ENCODE results near the gene CD200.

DNA sequence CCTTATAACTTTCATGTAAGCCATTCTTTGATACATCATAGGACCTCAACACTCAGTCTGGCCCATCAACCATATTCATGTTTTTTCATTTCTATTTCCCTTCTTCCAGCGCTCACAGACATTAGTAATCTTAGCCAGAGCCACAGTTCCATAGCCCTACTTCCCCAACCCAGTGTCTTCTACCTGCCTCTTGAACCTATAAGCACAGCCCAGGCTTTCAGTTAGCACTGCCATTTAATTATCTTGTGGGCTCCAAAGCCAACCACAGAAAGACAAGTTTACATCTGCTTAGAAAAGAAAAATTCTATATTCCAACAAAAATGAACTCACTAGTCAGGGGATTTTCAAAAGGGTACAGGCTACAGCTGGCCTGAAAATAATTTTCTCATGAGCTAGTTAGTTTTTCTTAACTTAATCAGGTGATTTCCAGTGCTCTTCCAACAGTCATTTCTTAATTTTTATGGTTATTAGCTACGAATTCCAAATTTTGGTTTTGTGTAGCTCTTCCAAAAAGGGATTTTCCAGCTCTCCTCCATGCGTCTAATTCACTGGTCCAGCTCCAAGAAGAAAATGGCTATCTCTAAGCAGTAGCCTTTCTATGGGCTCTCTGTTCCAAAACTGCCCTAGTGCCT, 13.7 kb downstream of the CD200 start:
- TF ChIP-seq, protein P1, sequence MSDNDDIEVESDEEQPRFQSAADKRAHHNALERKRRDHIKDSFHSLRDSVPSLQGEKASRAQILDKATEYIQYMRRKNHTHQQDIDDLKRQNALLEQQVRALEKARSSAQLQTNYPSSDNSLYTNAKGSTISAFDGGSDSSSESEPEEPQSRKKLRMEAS (IDR thresholded peaks at IDR 0.05): no peak
- TF ChIP-seq TEAD4 (IDR thresholded peaks at IDR 0.05) (no peak), EGR1 (IDR thresholded peaks at IDR 0.05) (no peak), TAF1 (IDR thresholded peaks at IDR 0.05; ENCODE audit: low read depth) (no peak), RAD21 (IDR thresholded peaks at IDR 0.05; ENCODE audit: low read depth) (no peak), EP300 (IDR thresholded peaks at IDR 0.05; ENCODE audit: borderline replicate concordance) (no peak), CREB1 (IDR thresholded peaks at IDR 0.05; ENCODE audit: low read depth) (no peak), CEBPB (IDR thresholded peaks at IDR 0.05) (no peak)
